GM11168 (cell line): ENCODE measurements around the gene SIPA1.
"Not testable (repeated sequence)": the region's sequence is repeated elsewhere in the genome, so short reads cannot be mapped to it uniquely, and the experiment has no call there.

ENCODE experiments used
- in situ Hi-C: fragments of 300-500 bp; cut with MboI; formaldehyde crosslinking; loops from one replicate; pipeline ENCODE4 v1.12.0; 2022; ENCODE audit warnings: low sequenced_read_pairs; ENCODE audit not compliant: unreplicated experiment

The SIPA1 gene

GRCh38 chr11:65622011-65622410 lies 15.9 kb upstream of the SIPA1 start:
- in situ Hi-C loops, result no loop called here

GRCh38 chr11:65623177-65623576 lies 14.7 kb upstream of the SIPA1 start:
- in situ Hi-C loops, result no loop called here

- in situ Hi-C loops, result no loop called here
These were observed 13.9 kb upstream of the SIPA1 start for GRCh38 chr11:65623852-65624616.

DNA sequence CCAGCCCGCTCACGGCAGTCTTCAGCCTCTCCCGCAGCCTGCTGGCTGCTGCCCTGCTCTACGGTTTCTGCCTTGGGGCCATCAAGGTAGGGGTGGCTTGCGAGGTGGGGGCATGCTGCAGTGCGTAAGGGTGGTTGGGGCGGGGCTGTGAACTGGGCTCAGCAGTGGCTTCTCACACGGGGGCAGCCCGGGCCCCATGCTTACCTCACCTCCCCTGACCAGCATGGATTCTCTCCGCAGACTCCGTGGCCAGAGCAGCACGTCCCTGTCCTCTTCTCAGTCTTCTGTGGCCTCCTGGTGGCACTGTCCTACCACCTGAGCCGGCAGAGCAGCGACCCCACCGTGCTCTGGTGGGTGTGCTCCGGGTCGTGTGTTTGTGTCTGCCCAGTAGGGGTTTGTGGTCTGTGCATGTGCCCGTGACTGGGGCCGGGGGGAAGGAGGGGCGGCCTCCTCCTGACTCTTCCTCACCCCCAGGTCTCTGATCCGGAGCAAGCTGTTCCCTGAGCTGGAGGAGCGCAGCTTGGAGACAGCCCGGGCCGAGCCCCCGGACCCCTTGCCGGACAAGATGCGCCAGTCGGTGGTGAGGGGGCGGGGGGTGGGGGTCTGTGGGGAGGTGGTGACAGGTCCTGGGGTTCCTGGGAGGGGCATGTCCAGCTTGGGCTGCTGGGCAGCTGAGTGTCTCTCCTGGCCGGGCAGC lies 12.8 kb upstream of the SIPA1 start:
- in situ Hi-C loops, result no loop called here

DNA sequence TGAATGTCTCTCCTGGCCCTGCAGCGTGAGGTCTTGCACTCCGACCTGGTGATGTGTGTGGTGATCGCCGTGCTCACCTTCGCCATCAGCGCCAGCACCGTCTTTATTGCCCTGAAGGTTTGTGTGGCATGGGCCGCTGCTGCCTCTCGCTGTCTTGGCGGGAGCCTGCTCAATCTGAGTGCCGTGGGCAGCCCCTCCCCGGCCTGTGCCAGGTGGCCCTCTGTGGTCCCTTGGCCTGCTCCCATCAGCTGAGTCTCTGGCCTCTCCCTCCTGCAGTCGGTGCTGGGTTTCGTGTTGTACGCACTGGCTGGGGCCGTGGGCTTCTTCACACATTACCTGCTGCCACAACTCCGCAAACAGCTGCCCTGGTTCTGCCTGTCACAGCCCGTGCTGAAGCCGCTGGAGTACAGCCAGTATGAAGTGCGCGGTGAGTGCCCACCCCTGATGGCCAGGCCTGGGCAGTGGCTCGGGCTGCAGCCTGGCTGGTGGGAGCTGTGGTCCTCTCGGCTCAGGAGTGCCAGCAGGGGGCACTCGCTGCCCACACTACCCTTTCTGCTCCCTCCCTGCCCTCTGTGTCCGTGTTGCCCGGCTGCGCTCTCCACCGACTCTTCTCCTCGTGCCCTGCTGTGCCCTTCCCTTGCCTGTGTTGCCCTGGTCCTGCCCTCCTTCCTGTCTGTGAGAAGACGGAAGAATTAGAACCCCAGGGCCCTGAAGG lies 12.1 kb upstream of the SIPA1 start:
- in situ Hi-C loops, result no loop called here

DNA sequence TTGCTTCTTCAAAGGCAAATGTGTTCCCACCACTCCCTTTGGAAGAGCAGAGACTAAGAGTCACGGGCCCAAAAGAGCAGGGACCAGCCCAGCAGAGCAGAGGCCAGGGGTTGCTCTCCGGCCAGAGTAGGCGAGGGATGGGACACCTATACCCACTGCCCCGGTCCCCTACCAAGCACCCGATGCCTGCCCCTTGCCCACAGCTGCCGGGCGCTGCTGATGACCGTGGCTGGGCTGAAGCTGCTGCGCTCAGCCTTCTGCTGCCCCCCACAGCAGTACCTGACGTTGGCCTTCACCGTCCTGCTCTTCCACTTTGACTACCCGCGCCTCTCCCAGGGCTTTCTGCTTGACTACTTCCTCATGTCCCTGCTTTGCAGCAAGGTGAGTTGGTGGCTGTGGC lies 10.7 kb upstream of the SIPA1 start:
- in situ Hi-C loops, result no loop called here

- in situ Hi-C loops, result no loop called here
These were observed 8.3 kb upstream of the SIPA1 start for GRCh38 chr11:65629579-65629978.

GRCh38 chr11:65630215-65630614 lies 7.7 kb upstream of the SIPA1 start:
- in situ Hi-C loops, result no loop called here

DNA sequence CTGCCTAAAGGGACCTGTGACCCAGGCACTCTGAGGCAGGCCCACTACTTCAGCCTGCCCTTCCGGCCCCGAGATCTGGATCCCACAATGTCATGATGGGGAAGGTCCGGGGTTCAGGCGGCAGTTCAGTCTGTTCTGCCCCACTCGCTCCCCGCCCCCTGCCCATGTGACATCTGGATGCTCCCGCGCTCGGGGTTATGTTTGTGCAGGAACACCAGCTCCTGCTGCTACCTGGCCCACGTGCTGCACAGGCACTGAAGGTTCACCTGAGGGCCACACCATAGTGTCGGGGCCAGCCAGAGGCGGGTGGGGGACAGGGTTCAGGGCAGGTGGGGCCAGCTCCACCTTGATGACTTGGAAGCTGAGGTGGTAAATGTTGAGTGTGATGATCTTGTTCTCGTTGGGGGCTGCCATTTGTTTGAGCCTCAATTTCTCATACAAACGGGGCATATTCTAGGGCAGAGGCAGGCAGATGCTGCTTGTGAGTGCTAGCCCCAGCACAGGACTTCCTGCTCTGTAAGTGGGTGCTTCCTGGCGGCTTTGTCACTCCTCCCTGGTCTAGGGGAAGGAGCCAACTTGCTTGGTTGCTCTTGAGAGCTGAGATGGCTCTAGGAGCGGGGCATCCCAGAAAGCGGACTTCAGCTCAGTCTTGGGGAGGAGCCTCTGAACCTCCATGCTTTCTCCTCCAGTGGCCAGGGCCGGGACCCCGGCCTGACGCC lies 4.4 kb upstream of the SIPA1 start:
- in situ Hi-C loops, result no loop called here

GRCh38 chr11:65634109-65634436 lies 3.8 kb upstream of the SIPA1 start:
- in situ Hi-C loops, result no loop called here

DNA sequence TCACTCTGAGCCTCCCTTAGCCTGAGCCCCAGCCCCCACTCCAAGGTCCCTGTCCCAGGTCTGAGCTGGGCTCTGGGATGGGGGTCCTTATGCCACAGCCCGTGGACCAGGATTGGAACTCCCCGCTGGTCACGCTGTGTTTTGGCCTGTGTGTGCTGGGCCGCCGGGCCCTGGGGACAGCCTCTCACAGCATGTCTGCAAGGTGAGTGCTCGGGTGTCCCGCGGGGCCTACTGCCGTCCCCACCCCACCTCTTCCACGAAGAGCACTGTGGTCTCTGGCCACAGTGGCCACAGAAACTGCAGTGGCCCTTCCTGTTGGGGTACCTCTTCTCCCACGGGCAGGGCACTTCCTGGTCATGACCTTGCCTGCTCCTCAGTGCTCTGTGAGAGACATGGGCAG lies 3.5 kb upstream of the SIPA1 start:
- in situ Hi-C loops, result no loop called here

DNA sequence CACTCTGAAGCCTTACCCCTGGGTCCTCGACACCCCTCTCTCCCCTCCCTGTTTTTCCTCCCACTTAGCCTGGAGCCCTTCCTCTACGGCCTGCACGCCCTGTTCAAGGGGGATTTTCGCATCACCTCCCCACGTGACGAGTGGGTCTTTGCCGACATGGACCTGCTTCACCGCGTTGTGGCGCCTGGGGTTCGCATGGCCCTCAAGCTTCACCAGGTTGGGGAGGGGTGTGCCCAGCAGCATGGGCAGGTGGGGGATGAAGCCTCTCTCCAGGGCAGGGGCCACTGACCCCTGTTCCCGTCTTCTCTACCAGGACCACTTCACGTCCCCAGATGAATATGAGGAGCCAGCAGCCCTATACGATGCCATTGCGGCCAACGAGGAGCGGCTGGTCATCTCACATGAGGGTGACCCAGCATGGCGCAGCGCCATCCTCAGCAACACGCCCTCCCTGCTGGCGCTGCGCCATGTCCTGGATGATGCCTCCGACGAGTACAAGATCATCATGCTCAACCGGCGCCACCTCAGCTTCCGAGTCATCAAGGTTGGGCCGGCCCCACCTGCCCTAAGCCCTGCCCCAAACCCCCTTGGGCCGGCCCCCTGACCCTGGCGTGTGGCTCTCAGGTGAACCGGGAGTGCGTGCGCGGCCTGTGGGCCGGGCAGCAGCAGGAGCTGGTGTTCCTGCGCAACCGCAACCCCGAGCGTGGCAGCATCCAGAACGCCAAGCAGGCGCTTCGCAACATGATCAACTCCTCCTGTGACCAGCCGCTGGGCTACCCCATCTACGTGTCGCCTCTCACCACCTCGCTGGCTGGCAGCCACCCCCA lies 2.8 kb upstream of the SIPA1 start:
- in situ Hi-C loops, result no loop called here

DNA sequence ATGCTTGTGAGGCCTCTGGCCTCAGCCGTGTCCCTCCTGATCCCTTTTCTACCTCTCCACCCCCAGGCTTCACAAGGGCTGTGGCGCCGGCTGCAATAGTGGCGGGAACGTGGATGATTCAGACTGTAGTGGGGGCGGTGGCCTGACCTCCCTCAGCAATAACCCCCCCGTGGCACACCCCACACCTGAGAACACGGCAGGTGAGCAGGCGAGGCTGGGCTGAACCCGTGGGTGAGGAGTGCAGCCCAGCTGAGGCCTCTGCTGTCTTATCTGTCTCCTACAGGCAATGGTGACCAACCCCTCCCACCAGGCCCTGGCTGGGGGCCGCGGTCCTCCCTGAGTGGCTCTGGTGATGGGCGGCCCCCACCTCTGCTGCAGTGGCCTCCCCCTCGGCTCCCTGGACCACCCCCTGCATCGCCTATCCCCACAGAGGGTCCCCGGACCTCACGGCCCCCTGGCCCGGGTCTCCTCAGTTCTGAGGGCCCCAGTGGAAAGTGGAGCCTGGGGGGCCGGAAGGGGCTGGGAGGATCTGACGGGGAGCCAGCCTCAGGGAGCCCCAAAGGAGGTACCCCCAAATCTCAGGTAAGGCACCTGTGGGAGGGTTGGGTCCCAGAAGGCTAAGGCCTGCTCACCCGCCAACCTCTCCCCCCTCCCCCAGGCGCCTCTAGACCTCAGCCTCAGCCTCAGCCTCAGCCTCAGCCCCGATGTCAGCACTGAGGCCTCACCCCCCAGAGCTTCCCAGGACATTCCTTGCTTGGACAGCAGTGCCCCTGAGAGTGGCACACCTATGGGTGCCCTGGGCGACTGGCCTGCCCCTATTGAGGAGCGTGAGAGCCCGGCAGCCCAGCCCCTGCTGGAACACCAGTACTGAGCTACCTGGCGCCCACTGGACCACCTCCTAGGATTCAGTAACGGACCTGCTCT lies 1.5 kb upstream of the SIPA1 start:
- in situ Hi-C loops, result no loop called here

DNA sequence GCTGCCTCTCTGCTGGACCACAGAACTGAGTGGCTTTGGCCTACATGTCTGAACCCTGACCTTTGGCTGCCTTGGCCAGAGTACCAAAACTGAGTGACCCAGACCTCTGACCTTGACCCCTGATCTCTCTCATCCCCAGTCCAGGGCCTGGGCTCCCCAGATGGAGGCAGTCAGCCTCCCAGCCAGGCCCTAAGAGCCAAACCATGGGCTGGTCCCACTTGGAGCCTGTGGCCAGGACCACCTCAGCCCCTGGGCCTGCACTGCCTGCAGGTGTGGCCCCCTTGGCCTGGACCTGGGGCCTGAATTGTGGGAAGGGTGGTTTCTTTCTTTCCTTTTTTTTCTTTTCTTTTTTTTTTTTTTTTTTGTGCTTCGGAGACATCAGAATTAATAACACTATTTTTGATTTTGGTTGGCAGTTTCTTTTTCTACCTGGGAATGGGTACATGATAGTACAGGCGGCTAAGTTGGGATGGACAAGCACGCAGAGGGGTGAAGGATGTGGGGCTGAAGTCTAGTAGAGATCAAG lies 806 bp upstream of the SIPA1 start:
- in situ Hi-C loops, result no loop called here

GRCh38 chr11:65639228-65639597 lies 1.3 kb downstream of the SIPA1 start:
- in situ Hi-C loops, result not testable (repeated sequence)

- in situ Hi-C loops, result no loop called here
These were observed 2.0 kb downstream of the SIPA1 start for GRCh38 chr11:65639623-65640482.

- in situ Hi-C loops, result no loop called here
These were observed 2.8 kb downstream of the SIPA1 start for GRCh38 chr11:65640483-65641296.
